GM12801 (cell line): ENCODE results near the gene PTS.

Experiments used
- CTCF ChIP-seq: IDR thresholded peaks from one replicate; pipeline ENCODE4 v1.5.1; 2011; ENCODE audit warnings: control low read depth; ENCODE audit not compliant: insufficient read length; ENCODE audit errors: extremely low read depth

The PTS gene

GRCh38 chr11:112223121-112223520 is 3.1 kb upstream of the PTS start:
- TF ChIP-seq CTCF = no peak

- no peak for TF ChIP-seq CTCF
Measured at GRCh38 chr11:112223754-112224532, 2.3 kb upstream of the PTS start.

- TF ChIP-seq CTCF = no peak
Measured at GRCh38 chr11:112225753-112226061, 521 bp upstream of the PTS start.

GRCh38 chr11:112226831-112227401 is 688 bp downstream of the PTS start:
- no peak for TF ChIP-seq CTCF

- no peak for TF ChIP-seq CTCF
Measured at GRCh38 chr11:112227471-112227870, 1.2 kb downstream of the PTS start.

- TF ChIP-seq CTCF = no peak
Measured at GRCh38 chr11:112228706-112229105, 2.5 kb downstream of the PTS start.

- TF ChIP-seq CTCF = no peak
Measured at GRCh38 chr11:112229159-112229558, 2.9 kb downstream of the PTS start.
